ENCODE results near the gene FAM135A.

DNA sequence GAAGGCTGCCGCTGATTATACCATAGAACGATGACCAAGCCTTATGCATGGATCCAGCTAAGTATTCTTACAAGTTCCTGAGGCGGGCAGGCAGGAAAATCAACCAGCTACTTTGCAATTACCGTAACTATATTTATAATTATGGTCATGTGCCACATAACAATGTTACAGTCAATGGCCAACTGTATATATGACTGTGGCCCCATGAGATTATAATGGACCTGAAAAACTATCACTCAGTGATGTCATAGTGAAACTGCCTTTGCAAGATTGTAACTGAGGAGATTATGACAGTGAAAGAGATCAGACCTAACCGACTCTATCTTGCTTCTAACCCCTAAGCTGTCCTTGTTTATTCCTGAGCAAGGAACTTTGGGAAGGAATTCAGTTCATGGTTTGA lies 33.1 kb upstream of the FAM135A start:
- TF ChIP-seq, protein P1, sequence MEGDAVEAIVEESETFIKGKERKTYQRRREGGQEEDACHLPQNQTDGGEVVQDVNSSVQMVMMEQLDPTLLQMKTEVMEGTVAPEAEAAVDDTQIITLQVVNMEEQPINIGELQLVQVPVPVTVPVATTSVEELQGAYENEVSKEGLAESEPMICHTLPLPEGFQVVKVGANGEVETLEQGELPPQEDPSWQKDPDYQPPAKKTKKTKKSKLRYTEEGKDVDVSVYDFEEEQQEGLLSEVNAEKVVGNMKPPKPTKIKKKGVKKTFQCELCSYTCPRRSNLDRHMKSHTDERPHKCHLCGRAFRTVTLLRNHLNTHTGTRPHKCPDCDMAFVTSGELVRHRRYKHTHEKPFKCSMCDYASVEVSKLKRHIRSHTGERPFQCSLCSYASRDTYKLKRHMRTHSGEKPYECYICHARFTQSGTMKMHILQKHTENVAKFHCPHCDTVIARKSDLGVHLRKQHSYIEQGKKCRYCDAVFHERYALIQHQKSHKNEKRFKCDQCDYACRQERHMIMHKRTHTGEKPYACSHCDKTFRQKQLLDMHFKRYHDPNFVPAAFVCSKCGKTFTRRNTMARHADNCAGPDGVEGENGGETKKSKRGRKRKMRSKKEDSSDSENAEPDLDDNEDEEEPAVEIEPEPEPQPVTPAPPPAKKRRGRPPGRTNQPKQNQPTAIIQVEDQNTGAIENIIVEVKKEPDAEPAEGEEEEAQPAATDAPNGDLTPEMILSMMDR (IDR thresholded peaks at IDR 0.05): no peak
- TF ChIP-seq POLR2A (IDR thresholded peaks at IDR 0.05) (no peak), POLR2AphosphoS5 (IDR thresholded peaks at IDR 0.05) (no peak), EP300 (IDR thresholded peaks at IDR 0.05) (no peak)

Measured in upper lobe of left lung (tissue), 4 donors.